ENCODE data around the gene GAS7.

Gene GAS7

GRCh38 chr17:10200016-10200415 lies 1.6 kb upstream of the GAS7 start:
- DNase-seq (ENCODE audit: low read depth): no peak

DNA sequence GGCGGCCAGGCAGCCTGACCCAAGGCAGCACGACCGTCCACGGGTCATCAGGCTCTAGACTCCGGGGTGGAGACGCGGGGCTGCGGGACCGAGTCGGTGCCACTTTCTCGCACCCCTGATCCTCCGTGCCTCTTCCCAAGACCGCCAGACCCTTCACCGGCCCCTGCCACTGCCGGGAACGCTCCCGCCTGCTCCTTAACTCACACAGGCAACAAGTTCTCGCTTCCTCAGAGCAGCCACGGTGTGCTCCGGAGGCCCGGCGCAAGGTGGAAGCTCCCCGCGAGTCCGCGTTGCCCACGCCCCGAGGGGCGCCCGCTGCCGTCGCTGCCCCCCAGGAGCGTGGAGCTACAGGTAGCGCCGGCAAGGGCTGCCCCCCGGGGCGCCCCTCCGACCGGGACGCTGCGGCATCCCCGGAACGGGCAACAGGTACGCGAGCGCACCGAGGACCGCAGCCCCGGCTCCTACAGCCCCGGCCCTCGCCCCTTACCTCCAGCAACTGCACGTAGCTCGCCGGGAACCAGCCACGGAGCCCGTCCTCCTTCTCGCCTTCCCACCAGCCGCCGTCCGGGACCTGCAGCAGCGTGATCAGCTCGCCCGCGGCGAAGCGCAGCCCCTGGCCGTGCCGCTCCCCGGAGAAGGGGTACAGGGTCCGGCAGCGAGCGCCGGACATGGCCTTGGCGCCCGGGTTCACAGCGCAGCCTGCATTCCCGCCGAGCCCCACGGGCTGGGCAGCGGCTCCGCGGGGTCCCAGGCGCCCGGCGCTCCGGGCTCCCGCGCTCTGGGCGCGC lies 491 bp downstream of the GAS7 start:
- no peak for DNase-seq (ENCODE audit: low read depth)

- no peak for DNase-seq (ENCODE audit: low read depth)
These were observed 1.1 kb downstream of the GAS7 start for GRCh38 chr17:10197362-10197720.

GRCh38 chr17:10196941-10197340 lies 1.5 kb downstream of the GAS7 start:
- no peak for DNase-seq (ENCODE audit: low read depth)

DNA sequence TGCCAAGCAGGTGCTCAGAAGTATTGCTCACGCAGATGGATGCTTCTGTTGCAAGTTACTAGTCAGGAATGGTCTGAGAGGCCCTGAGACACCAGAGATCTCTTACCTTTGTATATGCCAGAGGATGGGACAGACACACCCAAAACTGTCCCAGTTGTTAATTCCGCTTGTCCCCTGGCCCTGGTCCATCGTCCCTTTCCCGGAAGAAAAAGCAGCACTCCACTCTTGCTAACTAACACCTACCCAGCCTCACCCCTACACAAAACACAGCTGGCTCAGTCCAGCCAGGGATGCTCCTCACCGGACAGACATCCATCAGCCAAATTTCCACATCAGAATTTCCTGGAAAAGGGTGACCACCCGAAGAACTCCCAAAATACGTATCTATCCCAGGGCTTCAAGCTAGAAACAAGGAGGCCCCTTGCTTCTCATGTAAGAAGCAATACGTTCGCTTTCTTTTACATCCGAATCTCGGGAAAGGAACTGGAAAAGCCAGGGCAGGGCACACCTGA lies 2.0 kb downstream of the GAS7 start:
- no peak for DNase-seq (ENCODE audit: low read depth)

- DNase-seq (ENCODE audit: low read depth): no peak
These were observed 3.2 kb downstream of the GAS7 start for GRCh38 chr17:10195090-10195805.

GRCh38 chr17:10193632-10194031 lies 4.8 kb downstream of the GAS7 start:
- DNase-seq (ENCODE audit: low read depth): no peak

DNA sequence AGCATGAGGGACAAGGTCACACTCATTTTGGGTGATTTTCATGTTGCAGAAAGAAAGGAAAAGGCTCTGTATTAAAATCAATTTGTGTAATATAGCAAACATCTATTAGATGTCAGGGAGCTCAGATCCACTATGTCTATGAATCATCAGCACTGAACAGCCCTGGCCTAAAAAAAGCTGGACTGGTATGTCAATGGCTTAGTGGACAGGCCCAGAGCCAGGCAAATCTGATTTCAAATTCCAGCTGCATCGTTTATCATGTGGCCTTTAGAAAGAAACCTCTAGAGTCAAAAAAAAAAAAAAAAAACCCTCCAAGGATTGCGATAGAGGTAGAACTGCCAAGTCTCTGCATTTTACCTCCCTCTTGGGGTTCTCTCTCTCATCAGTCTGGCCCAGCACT lies 5.4 kb downstream of the GAS7 start:
- DNase-seq (ENCODE audit: low read depth): peak; percentile 77

GRCh38 chr17:10192461-10192860 lies 5.9 kb downstream of the GAS7 start:
- DNase-seq (ENCODE audit: low read depth): no peak

DNA sequence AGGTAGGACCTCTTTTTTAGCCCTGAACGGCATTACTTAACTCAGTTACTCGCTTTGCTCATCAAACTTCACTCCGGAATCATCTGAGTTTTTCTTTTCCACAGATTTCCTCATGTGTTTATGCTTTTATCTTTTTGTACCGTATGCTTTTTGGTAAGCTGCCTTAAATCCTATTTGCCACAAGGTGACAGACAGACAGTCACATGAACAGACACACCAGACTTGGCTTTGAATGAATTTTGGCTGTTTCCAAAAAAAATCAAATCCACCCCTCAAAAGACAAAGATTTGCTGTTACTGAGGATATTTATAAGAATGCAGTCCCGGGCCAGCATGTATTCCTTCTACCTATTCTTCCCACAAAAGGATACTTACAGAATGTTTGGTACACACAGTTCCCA lies 10.9 kb downstream of the GAS7 start:
- DNase-seq (ENCODE audit: low read depth): no peak

- DNase-seq (ENCODE audit: low read depth): no peak
These were observed 11.5 kb downstream of the GAS7 start for GRCh38 chr17:10186771-10187410.

- no peak for DNase-seq (ENCODE audit: low read depth)
These were observed 14.2 kb downstream of the GAS7 start for GRCh38 chr17:10183931-10184930.

DNA sequence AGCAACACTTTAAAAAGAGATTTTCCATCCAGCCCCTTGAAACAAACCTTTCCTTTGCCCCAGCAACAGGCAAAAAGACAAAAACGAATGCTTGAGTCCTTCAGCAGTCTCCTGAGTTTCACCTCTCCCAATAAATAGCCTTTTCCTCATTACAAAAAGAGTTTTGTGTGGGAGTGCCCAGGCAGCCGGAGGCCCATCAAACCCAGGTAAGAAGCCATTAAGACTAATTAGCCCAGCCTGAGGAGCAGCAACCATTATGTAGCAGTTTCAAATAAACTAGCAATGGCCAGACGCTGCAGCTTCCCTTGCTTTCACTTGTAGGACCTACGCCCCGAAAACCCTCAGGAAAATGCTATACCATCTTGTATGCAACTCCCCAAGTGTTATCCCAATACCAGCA lies 15.6 kb downstream of the GAS7 start:
- DNase-seq (ENCODE audit: low read depth): no peak

GRCh38 chr17:10178506-10178991 lies 19.9 kb downstream of the GAS7 start:
- DNase-seq (ENCODE audit: low read depth): no peak

DNA sequence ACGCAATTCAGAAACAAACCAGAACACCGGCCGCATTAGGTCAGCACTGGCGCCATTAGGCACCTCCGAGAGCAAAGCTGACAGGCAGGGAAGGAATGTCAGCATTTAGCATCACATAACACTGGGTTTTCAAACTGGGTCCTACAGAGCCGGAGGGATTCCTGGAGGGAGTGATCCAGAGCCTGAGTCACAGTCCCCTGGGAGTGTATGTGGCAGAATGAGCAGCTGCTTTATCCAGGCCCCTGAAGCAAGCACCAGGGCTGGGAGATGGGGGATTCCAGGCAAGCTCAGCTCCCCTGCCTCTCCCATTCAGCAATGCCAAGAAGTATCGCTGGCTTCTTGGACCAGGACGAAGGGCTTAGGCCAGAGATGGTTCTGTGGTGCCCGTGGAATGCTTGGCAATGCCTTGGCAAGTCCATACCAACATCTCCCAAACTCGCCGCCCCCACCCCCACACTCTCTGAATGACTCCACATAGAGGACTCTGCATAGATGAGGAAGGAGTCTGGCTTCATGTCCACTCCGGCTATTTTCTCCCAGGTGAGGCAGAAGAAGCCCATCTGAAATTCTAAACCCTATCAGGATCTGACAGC lies 20.4 kb downstream of the GAS7 start:
- DNase-seq (ENCODE audit: low read depth): no peak

DNA sequence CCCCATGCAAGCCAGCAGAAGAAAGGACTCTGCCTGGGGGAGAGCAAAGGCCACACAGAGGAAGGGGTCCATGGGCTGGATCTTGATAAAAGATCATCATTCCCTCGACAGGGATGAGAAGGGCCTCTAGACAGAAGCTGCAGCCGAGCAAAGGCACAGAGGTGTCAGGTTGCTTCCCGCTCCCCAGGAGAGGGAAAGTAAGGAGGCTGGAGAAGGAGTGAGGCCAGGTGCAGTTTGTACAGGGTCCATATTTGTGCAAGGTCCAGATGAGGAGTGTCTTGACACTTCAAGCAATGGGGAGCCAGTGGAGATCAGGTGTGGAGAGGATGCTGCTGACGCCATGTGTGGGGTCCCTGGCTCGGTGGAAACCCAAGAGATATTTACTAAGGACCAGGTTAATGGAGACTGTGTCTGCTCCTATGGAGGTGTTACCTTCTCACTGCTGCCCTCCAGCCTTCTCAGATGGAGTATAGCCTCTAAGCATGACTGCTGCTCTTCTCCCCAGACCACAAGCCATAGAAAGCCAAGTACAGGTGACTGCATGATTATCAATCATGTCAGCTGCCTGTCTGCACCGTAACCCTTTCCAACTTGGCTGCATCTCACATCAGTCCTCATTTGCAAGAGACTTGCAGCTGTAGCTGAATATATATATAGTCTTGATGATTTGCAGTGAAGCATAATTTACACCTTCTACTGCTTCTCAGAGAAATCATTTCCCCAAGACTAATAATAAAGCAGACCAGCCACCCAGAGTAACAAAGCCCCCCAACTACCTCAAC lies 21.1 kb downstream of the GAS7 start:
- DNase-seq (ENCODE audit: low read depth): no peak

- no peak for DNase-seq (ENCODE audit: low read depth)
These were observed 24.5 kb downstream of the GAS7 start for GRCh38 chr17:10173913-10174312.

GRCh38 chr17:10172778-10173177 lies 25.6 kb downstream of the GAS7 start:
- no peak for DNase-seq (ENCODE audit: low read depth)

DNA sequence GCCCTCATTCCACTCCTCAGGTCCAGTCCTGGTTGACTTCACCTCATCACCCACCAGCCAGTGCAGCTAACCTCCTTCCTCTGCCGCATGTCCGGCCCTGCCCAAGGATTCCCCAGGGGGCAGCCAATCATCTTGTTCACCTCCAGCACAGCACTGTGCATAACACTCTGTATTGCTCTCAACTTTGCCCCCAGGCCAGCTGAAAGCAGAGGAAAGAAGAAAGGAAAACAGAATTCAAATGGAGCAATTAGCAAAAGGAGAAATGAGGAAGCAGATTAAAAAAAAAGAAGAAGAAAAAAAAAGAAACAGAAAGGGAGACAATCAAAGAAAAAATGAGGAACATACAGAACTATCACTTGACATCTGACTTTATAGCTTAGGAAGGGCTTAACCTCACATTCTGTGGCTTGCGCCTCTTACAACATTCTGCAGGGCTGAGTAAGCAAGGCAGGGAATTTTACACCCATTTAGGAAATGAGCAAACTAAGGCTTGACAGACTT lies 26.1 kb downstream of the GAS7 start:
- no peak for DNase-seq (ENCODE audit: low read depth)

GRCh38 chr17:10171581-10171981 lies 26.8 kb downstream of the GAS7 start:
- DNase-seq (ENCODE audit: low read depth): no peak
